Activated T-cell treated with anti-CD3 and anti-CD28 coated beads for 24 hours (primary cell): ENCODE measurements around the gene SDS.
"Not testable (repeated sequence)": the region's sequence is repeated elsewhere in the genome, so short reads cannot be mapped to it uniquely, and the experiment has no call there.

Experiments used
- DNase-seq: peaks from one replicate; pipeline ENCODE4 v3.0.0-alpha.2; 2020; ENCODE audit warnings: low read depth

SDS gene

DNA sequence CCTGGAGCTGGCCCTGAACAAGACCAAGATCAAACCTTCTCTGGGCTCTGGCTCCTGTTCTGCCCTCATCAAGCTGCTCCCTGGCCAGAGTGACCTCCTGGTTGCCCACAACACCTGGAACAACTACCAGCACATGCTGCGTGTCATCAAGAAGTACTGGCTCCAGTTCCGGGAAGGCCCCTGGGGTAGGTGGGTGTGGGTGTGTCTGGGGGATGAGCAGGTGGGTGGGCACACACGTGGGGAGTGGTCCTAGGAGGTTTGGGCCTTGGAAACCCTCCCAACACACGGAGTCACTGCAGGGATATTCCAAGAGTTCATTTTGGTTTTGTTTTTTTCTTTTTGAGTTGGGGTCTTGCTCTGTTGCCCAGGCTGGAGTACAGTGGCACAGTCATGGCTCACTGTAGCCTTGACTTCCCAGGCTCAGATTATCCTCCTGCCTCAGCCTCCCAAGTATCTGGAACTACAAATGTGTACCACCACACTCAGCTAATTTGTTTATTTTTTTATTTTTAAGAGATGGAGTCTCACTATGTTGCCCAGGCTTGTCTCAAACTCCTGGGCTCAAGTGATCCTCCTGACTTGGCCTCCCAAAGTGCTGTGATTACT is 28.8 kb downstream of the SDS start:
- no peak for DNase-seq

DNA sequence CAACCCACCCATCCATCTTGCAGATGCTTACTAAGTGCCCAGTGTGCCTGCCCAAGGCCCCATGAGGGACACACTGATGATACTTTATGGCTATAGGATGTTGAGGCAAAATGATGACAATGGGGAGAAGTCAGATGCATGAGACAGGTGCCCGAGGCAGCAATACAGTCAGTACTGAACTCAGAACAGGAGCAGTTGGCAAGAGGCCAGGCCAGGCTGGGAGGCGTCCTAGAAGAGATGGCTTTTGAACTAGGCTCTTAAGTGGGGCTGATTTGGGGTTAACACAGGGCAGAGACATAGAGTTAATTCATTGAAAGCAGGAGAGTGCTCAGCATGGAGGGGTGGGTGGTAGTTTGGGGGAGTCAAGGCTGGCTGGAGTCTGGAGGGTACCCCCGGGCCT is 29.7 kb downstream of the SDS start:
- DNase-seq, result no peak

DNA sequence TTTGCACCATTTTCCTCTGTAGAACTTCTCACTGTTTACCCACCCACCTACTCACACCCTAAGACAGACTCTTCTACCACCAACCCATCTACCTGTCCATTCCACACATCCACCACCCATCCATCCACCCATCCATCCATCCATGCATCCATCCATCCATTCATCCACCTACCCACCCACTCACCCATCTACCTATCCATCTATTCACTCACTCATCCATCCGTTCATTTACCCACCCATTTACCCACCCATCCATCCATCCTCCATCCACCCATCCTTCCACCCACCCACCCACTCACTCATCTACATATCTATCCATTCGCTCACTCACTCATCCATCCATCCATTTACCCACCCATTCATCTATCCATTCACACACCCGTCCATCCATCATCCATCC is 30.2 kb downstream of the SDS start:
- no peak for DNase-seq

DNA sequence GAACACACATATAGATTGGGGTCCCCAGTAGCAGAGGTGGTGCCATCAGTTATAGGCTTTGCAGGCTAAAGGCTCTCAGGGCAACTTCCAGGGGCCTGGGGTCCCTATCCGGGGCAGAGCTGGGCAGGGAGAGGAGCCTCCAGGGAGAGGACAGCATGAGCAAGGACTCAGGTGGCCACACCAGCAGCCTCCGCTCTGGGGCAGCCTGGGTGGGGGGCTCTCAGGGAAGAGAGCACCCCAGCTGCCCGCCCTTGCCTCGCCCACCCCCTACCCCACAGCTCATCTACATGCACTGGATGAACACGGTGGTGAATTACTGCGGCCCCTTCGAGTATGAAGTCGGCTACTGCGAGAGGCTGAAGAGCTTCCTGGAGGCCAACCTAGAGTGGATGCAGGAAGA is 31.3 kb downstream of the SDS start:
- no peak for DNase-seq

DNA sequence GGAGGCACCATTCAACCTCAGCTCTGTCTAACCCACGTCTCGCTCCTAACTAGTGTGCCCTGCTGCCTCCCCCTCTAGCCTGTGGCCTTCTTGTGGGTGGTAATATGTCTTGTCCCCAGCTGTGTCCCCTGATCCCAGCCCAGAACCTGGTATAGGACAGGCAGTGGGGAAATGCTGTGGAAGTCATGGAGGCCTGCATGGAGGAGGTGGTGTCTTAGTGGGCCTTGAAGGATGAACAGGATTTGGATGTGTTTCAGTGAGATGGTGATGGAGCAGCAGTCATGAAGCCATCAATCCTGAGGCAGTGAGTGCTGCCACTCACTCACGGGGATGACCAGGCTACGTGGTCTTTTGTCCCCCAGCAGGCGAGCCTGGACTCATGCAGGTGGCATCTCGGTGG is 31.9 kb downstream of the SDS start:
- DNase-seq, result no peak

DNA sequence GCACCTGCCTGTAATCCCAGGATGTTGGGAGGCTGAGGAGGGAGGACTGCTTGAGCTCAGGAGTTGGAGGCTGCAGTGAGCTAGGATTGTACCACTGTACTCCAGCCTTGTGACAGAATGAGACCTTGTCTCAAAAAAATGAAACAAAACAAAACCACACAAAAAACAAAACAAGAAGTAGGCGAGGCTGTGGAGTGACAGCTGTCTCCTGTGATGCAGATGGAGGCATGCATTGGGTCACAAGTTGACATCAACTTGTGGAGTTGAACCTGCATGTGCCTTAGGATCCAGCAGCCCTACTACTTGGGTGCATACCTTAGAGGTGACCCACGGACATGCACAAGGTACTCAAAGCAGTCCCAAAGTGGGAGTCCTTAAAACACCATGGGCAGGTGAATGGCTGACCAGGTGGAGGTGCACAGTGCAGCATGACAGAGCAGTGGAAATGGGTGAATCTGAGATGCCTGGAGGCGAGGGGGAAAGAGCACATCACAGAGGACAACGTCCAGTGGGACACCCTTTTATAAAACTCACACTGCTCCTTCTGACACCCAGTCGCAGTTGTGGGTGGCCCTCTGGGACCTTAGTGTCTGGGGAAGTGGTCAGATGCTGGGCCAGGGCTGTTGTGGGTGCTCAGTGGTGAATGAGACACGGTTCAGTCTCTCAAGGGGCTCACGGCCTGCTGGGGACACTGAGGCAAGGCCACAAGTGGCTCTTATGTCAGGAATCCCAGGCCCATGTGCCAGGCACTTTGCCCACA is 32.6 kb downstream of the SDS start:
- no peak for DNase-seq

DNA sequence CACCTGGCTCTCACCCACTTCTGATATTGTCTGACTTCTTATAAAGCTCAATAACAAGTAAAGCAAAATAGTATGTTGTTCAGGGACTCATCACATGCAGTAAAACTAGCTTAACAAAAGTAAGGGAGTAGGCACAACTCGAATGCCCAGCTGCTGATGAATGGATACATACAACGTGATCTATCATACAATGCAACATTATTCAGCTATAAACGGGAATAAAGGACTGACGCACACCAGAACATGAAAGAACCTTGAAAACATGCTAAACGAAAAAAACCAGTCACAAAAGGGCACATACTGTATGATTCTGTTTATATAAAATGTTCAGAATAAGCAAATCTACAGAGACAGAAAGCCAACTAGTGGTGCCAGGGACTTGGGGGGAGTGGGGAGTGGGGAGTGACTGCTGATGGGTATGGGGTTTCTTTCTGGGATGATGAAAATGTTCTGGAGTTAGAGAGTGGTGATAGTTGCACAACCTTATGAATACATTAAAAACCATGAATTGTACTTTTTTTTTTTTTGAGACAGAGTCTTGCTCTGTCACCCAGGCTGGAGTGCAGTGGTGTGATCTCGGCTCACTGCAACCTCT is 34.2 kb downstream of the SDS start:
- DNase-seq, result no peak

DNA sequence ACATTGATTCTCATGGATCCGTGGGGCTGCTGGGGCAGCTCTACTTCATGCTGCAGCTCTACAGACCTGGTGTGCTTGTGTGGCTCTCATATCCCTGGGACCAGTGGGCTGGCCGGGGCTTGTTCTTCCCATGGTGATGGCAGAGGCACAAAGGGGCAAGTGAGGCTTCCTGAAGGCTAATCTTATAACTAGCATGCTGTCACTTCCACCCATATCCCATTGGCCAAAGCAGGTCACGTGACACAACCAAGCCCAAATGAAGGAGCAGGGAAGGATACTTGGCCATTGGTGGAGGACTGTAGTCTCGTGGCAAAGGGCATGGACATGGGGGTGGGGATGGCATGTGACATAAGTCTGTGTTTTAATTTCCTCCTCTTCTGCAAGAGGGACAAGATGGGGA is 35.4 kb downstream of the SDS start:
- no peak for DNase-seq

DNA sequence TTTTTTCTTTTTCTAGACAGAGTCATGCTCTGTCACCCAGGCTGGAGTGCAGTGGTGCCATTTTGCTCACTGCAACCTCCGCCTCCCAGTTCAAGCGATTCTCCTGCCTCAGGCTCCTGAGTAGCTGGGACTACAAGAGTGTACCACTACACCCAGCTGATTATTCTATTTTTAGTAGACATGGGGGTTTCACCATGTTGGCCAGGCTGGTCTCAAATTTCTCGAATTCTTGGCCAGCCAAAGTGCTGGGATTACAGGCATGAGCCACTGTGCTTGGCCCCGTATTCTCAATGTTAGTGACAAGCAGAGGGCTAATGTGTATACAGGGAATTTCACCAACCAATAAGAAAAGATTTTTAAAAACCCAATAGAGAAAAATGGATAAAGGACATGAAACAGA is 36.9 kb downstream of the SDS start:
- no peak for DNase-seq

DNA sequence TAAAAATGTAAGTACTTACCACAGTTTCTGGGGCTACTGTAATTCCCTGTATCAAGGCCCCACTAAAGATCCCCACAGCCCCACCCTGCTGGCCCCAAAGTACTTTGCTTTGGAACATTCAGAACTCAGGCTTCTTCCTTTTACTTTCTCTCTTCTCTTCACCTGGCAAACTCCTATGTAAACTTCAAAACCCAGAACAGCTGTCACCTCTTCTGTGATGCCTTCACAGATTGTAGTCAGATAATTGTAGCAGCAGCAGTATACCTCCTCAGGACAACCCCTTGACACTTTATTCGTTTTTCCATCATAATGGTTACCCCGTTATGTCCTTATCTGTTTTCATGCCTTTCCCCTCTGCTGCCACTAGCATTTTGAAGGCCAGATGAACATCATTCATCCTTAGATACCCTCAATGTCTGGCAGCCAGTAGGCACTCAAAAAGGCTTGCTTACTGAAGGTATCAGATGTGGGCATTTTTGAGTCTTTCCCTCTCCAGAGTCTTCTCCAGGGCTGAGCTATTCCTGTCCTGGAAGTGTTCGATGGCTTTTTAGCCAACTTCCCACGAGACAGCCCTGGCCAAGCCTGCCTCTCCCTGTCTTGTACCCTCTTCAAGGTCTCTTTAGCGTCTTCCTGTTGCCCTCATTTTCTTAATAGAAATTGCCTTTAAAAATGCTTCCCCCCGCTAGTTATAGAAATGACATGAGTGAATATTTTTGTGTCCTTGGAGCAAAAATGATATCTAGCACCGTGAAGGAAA is 37.9 kb downstream of the SDS start:
- no peak for DNase-seq

DNA sequence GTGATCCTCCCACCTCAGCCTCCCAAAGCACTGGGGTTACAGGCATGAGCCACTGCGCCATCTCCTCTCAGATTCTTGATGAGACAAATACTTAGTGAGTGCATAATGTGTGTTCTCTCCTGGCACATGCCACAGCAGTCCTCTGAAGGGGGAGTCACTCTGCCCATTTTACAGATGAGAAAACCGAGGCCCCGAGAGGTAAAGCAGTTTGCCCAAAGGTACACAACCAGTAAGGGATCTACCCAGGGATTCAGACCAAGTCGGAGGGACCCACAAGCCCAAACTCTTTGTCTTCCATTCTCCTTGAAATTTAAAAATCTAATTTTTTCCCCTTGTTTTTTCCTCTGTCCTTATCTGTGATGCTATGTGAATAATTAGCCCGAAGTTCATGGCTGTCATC is 39.0 kb downstream of the SDS start:
- DNase-seq, result no peak

DNA sequence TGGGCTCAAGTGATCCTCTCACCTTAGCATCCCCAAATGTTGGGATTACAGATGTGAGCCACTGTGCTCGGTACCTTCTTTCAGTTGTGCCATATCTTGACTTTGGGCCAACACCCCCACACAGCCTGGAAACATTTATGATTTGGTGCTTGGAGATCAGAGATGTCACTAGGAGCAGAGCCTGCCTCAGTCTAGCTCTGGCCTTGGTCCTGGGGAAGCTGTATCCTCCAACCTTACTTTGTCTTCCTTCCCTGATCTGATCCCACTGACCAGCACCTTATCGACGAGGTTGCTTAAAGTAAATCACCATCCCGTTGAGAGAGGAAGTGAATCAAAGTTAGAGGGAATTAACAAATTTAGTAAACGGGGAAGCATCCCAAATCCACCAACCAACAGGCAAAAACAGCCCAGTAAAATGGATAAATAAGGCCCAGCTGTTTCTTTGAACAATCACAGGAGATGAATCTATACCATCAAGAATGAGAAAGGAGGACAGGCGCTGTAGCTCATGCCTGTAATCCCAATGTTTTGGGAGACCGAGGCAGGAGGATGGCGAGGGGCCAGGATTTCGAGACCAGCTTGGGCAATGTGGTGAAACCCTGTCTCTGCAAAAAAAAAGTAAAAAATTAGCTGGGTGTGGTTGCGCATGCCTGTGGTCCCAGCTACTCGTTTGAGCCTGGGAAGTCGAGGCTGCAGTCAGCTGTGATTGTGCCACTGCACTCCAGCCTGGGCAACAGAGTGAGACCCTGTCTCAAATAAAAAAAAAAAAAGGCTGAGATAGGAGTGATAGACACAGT is 41.9 kb downstream of the SDS start:
- no peak for DNase-seq

DNA sequence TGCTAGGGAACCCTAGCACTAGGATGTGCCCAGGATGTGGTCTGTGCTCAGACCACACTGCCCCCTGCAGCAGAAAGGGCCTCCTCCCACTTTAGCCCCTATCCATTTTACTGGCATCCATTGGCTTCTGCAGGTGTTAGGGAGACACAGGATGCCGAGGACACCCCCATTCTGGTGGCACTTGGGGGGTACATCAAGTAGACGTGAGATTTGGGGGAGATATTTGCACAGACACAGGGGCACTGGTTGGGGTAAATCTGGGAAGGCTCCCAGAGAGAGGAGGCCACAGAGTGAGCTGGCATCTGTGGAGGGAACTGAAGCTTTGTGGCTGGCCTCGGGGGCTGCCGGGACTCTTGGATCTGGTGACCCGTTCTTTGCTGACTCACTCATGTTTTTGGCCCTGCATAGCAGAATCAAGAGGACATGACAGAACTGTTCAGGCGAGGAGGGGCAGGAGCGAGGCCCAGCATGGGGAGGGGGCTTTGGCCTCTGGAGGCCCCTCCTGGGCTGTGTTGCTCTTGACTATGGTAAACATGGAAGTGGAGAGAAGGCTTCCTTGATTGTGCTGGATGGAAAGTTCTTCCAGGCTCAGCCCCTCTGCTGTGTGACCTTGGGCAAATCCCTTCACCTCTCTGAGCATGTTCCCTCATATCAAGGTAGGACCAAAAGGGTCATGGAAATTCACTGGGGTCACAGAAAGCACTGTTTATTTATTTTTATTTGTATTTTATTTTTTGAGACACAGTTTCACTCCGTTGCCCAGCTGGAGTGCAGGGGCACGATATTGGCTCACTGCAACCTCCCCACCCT is 43.5 kb downstream of the SDS start:
- DNase-seq, result no peak

DNA sequence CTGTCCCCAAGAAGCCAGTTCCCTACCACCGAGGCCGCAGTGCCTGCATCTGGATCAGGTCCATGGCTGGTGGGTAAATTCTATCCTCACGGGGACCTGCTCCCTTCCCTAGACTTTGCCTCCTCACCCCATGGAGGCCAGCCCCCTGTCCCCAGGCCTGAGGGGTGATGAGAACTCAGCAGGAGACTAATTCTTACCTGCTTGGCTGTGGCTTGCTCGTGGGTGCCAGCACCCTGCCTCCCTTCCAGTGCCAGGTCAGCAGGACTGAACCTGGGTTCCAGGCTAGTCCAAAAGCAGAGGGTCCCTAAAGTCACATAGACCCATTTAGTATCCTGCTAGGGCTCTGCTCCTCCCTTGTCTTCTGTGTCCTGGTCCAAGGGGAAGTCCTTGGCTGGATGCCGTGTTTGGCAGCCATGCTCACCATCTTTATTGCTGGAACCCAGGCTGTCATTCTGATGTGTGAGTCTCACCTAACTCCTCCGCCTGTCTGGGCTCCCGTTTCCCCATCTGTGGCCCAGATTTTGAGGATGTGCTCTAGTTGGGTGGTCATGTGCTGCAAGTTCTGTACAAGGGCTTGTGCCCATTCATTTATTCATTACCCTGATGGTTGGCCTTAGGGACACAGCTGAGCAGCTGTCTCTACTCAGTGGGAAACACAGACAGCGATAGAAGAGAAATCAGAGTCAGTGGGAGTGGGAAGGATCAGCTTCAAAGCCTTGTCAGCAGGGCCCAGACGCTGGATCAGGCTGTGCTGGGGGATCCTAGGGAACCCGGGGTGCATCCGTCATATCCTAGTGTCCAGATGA is 44.4 kb downstream of the SDS start:
- no peak for DNase-seq

DNA sequence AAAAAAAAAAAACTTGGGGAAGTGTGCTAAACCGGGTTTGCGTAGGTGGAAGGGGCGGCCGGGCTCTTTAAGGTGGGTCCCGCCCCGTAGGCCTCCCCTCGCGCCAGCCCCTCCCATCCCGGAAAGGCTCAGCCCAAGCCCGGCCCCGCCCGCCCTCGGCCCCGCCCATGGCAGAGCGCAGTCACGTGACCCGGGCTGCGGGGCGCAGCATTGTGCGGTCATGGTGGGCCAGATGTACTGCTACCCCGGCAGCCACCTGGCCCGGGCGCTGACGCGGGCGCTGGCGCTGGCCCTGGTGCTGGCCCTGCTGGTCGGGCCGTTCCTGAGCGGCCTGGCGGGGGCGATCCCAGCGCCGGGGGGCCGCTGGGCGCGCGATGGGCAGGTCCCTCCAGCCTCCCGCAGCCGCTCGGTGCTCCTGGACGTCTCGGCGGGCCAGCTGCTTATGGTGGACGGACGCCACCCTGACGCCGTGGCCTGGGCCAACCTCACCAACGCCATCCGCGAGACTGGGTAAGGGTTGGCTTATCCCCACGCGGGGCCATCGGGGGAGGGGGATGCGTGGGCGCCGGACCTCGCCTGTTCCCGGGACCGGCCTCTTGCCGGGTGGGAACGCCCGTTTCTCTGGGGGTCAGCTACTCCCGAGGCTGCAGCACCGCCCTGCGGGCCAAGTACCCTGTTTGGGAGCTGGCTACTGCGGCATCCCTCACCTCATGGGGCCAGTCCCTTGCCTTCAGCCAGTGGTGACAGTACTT is 45.1 kb downstream of the SDS start, which contains the start of gene PLBD2:
PLBD2 (plus strand) TSS at position 207 of the 752 bp plus-strand sequence; CDS start at position 221, 14 bp downstream.
- peak; percentile 92 for DNase-seq

DNA sequence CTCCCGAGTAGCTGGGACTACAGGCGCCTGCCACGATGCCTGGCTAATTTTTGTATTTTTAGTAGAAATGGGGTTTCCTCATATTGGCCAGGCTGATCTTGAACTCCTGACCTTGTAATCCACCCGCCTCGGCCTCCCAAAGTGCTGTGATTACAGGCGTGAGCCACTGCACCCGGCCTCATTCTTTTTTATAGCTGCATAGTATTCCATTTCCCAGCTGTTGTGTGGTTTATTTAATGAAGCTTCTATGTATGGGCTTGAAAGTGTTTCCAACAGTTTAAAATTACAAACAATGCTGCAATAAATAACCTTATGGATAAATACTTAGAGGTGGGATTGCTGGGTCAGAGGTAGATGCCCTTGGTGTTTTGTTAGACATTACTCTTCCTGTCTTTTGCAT is 49.5 kb downstream of the SDS start:
- not testable (repeated sequence) for DNase-seq

DNA sequence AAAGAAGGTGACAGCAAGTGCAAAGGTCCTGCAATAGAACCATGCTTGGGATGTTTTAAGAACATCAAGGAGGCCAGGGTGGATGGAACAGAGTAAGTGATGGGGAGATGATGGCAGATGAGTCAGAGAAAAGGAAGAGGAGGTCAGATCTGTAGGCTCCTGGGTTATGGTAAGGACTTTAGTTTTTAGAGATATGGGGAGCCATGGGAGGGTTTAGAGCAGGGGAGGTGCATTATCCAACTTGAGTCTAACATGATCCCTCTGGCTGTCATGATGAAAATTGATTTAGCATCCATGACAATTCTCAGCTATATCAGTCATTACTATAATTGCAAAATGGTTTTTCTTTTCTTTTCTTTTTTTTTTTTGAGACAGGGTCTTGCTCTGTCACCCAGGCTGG is 52.6 kb downstream of the SDS start:
- DNase-seq, result no peak

DNA sequence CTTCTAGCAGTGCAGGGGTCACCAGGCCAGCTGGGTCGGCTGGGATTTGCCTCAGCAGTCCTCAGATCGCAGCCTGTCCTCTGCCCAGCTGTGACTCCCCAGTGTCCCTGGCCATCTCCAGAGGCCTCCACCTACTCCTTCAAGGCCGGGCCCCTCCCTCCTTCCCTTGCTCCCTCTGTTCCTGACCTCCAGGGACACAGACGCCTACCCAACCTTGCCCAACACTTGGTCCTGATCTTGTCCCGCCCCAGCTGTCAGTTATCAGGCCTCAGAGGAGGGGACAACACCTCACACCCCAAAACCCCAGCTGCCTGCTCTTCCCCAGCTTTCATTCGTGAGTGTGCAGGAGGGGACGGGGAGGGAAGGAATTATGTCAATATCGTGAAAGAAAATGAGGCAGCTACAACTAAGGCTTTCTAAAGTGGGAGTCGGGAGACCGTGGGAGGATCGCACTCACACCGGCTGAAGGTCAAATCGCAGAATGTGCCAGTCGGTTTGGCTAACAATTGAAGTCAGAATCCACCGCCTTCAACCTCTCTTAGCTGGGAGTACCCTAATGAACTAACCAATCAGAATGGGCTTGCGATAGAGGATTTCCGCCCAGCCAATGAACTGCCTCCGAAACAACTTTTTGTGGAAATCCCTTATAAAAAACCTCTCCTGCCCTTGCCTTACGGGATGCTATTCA is 54.7 kb downstream of the SDS start:
- no peak for DNase-seq

DNA sequence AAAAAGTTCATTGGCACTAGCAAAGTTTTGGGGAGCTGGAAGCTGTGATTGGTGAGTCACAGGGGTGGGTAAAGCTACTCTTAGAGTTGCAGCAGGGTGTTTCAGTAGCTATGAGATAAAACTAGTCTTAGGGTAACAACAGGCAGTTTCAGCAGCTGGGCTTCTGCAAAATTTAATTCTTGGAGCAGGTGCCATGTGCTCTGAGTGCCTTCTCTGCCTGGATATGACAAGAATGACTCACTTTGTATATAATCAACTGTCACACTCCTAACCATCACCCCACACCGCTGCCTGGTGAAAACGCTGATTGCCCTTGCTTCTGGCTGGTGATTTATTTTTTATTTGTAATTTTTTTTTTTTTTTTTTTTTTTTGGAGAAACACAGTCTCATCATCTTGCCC is 55.8 kb downstream of the SDS start:
- no peak for DNase-seq
